Midbrain (tissue), 1 donor: ENCODE results near the gene CGNL1.

Source experiments
- DNase-seq: peaks from one replicate; lab custom pipeline; 2025; lab: John Stamatoyannopoulos, UW

CGNL1 gene

DNA sequence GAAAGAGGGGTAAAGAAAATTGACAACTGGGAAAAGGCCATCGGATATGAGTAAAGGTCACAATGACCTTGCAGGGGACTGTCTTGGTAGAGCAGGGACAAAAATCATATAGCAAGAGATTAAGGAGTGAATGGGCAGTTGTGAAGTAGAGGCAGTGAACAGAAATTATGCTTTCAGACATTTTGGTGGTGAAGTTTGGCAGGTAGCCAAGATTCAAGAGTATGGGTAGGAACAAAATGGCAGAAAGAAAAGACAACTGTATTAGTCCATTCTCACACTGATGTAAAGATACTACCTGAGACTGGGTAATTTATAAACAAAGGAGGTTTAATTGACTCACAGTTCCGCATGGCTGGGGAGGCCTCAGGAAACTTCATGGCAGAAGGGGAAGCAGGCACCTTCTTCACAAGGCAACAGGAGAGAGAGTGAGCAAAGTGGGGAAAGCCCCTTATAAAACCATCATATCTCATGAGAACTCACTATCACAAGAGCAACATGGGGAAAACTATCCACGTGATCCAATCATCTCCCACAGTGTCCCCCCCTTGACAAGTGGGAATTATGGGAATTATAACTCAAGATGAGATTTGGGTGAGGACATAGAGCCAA, 84.0 kb downstream of the CGNL1 start:
- no peak for DNase-seq

DNA sequence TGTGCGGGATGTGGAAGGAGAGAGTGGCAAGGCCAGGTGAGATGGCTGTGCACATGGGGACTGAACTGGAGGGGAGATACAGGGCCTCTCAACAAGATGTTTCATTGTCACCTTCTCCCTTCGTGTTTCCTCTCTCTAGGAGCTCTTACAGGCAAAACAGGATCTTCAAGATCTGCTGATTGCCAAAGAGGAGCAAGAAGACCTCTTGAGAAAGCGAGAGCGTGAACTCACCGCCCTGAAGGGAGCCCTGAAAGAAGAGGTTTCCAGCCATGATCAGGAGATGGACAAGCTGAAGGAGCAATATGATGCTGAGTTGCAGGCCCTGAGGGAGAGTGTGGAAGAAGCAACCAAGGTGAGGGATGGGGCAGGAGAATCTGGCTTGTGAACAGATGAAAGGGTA, 85.2 kb downstream of the CGNL1 start:
- no peak for DNase-seq

DNA sequence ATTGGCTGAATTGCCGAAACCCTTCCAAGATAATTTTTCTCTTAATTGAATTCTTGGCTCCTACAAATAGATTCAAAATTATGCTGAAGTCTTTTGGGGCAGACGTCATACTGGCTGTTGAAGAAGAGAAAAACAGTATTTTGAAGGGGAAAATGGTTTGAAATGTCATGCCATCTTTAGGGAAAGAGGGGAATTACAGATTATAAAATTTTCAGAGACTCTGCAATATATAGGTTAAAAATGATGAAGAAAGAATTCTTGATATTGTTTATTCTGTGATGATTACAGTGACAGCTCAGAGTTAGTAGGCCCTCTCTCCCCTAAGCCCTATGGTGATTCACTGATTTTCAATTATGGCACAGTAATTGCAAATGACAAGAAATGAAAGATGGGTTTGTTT, 86.1 kb downstream of the CGNL1 start:
- peak; percentile 14 for DNase-seq

DNA sequence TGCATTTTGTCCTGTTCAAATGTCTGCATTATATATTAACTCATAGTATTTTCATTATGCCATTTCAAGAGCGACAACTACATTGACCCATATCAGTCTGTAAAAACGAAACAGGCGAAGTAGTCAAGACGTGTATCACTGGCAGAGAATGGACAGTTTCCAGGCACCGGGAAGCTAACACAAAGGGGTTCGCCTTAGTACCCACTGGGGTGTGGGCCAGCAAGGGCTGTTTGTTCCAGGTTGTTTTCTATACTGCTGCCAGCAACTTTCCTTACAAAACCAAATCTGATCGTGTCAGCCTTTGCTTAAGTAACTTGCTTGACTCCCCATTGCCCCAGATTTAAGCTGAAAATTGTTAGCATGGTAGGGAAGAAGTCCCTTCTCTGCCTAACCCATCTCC, 87.1 kb downstream of the CGNL1 start:
- DNase-seq = peak; percentile 46

DNA sequence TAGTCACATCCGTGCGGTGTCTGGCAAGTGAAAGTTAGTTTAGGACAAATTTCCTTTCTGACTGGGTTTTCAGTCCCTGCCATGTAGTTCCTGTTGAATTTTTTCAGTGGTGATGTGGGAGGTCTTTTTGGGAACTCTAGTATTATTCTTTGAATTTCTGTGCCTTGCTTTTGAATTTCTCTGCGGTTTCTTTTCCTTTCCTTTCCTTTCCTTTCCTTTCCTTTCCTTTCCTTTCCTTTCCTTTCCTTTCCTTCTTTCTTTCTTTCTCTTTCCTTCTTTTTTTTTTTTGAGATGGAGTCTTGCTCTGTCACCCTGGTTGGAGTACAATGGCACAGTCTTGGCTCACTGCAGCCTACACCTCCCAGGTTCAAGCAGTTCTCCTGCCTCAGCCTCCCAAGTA, 88.2 kb downstream of the CGNL1 start:
- no peak for DNase-seq

DNA sequence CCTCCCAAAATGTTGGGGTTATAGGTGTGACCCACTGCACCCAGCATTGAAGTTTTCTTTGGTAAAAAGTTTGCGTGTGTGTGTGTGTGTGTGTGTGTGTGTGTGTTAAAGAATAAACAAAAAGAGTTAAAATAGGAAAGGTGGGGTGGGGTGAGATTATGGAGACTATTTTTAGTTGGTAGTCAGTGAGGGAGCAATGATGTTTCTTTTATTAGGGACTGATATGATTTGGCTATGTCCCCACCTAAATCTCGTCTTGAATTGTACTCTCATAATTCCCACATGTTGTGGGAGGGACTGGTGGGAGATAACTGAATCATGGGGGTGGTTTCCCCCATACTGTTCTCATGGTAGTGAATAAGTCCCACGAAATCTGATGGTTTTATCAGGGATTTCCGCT, 92.2 kb downstream of the CGNL1 start:
- DNase-seq = no peak

DNA sequence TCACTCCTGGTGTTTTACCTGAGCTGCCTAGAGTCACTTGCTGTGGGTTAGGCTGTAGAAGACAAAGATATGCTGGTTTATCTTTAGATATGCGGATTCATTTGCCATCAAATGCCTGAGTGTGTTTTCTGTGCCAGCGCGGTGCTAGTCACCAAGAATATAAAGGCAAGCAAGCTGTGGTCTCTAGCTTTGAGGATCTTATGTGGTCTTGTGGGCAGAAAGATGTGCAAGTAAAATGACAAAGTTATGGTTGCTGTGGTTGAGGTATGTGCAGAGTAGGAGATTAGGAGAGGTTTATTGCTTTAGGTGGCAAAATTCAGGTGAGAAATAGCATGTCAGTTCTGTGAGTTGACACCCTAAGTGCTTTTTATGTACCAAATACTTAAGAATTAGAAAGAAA, 94.2 kb downstream of the CGNL1 start:
- no peak for DNase-seq

DNA sequence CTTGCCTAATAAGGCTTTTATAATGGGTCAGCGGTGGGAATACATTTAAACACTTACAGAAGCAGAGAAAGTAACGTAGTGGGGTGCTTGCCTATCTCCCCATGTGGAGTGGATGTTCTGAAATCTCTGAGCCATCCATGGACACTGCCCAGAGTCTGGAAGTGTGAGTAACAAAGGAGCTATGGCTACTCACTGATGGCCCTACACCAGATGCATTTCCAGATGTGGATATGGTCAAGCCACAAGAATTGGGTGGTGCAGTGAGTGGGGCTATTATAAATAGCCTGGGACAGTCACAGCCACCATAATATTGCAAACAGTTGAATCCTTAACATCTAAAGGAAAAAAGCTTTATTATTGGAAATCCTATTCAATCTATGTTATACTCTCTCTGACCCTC, 96.6 kb downstream of the CGNL1 start:
- no peak for DNase-seq

DNA sequence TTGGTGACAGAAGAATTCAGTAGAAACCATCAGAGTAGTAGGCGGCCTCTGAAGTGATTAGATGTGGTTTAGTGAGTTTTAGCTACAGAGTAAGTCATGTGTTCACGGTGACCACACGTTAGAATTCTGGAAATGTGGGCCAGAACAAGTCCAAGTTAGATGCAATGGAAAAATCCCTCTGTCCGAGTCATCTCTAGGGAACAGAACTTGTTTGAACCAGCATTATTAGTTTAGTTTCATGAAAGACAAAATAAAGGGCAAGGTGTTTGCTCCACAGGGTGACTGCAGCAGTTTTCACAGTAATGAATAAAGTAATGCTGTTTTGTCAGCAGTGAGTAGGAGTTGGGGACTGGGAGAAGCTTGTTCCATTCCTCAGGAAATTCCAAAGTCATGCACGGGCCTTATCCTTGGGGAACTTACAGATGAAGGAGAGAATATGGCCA, 100.2 kb downstream of the CGNL1 start:
- no peak for DNase-seq

DNA sequence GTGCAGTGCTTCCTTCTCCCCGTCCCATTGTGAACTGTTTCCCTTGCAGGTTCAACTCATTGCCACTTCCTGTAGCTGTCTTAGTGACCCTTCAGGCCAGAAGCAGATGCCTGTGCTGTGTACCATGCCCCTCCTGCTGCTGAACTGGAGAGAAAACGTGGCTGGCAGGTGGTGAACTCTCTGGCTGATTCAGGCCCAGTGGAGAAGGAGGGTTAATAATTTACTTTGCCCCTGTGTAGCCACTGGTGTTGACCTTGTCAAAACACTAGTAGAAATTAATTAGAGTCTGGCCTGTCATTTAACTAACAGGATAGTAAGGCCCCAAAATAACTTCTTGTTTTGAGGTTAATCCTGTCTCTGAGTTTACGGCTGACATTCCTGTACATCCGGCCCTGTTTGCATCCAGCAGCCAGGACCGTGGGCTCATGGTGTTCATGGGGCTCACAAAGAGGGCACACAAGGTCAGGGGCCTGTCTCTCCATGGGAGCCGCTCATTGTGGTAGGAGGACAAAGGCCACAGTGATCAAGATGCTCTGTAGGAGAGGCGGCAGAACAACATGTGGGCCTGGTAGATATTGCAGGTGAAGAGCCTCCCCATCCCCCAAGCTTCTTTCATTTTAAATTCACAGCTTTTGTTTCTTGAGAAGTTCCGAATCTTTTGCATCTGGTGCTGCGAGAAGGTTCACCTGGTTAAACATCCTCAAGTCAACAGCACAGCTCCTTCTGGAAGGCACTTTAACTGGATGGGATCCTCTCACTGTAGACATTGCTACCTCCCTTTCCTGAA, 101.6 kb downstream of the CGNL1 start:
- no peak for DNase-seq

DNA sequence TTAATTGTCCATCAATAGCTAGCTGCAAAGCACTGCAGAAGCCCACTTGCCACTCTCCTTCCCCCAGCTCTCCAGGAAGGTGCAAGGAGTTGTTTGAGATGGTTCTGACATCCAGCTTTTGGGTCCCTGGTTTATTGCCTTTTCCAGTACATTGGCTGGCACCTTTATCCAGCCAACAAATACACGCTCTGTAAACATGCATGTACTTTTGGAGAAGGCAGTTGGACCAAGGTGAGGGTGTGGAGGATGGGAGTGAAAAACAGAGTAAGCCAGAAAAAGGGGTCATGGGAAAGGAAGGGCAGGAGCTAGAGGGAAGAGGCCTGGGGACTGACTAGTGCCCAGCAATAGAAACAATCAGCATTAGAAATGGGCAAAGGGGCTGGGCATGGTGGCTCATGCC, 102.7 kb downstream of the CGNL1 start:
- DNase-seq = no peak

DNA sequence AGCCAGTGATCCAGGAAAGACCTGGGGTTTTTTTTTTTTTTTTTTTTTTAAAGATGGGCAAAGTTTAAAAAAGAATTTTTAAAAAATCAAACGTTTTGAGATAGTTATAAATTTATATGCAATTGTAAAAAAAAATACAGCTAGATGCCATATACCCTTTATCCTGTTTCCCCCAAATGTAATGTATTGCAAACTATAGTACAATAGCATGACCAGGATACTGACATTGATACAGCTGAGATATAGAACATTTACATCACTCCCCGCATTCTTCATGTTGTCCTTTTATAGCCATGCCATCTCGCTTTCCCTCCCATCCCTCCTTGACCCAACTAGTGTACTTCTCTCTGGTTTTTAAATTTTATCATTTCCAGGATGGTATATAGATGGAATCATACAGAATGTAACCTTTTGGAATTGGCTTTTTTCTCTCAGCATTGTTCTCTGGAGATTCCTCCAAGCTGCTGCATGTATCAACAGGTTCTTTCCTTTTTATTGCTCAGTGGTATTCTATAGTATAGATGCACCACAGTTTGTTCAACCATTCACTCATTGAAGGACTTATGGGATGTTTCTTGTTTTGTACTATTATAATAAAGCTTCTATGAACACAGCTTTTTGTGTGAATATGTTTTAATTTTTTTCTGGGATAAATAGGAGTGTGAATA, 104.9 kb downstream of the CGNL1 start:
- no peak for DNase-seq

DNA sequence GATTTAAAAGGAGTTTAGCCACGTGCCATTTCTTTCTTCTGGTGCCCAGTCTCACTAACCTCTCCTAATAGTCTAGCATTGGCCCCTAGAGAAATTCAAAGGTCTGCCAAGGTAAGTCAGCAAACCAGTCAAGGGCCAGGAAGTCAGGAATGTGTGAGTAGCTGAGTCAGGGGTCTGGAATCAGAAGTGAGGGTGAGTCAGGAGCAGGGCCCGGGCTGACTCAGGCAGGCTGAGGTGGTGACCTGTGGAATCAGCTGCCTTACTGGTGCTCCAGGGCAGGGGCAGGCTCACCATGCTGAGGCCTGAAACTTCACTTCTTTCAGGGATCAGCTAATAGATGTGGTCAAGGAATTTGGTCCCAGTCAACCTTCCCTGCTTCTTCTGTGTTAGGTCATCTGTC, 109.6 kb downstream of the CGNL1 start:
- DNase-seq = no peak

DNA sequence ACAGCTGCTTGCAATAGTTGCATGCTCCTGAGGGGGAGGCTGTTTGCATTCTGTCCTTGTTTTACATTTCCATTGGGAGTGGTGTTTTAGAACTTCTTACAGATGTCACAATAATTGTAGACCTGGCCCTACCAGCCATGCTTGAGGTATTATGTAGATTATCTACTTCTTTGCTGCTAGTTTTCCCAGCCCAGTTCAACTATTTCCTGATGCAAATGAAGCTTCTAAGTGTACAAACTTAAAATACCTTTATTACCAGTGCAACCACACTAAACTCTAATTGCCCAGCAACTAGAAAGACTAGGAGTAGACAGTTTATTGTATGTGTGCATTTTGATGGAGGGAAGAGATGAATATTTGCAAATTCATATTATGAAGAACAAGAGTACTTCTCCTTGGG, 110.5 kb downstream of the CGNL1 start:
- no peak for DNase-seq

DNA sequence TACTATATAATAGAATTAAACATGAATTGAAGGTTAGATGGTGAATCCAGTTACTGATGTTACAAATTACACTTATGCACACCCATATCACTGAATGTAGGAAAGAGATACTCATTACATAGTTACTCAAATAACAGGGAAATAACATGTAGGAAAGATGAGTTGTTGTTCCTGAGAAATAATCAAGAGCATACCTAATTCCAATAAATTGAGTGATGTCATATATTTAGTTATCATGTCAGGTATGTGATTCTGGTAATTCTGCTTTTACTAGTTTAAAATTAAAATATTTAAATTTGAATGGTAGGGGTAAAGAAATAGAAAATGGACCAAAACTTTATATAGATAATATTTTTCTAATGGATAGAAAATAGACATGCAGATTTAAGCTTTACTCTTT, 112.8 kb downstream of the CGNL1 start:
- DNase-seq = no peak

DNA sequence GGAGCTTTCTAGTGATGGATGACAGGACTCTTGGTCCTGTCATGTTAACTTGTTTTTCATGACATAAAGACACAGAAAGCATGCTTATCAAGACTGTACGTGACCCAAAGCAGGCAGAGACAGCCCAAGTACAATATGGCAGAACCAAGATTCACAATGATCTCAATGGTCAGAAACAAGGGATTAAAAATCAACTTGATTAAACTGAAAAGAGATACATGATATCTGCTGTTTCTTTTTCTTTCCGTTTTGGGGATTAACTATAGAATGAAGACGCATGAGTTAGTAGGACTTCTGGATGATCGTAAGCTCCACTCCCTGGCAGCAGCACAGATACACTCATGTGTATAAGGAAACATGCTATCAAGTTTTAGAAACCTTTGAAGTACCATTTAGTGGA, 117.0 kb downstream of the CGNL1 start:
- DNase-seq = no peak

DNA sequence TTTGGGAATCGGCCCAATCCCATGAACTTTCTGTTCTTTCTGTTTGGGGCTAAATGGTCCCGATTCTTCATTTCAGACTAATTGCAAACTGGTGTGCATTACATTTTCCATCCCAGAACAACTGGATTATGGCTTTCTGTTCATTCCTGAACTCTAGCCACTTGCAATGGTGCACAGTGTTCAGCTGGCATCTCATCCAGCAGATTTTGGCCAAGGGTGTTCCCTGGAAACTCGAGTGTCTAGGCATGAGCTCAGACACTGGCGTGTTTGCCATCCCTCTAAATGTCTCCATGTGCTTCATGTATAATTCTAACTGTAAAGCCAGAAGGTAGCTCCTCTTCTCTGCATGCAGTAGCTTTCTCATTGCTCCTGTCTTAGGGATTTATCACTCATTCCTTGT, 118.3 kb downstream of the CGNL1 start:
- DNase-seq = no peak

DNA sequence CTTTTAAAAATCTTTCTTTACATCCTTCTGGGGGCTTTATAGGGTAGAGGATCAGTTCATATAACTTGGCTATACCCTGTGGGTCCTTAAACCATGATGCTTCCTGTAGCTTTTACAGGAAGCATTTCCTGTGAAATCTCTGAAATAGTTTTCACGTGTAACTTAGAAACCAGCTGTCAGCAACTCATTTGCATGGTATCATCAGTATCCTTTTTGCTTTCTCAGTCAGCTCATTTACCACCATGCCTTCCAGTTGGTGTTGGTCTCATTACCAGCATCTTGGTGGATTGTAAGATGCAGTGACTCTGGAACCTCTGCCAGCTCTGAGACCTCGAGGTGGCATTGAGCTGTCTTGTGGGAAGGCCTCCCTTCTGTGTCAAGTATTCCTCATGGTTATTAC, 118.7 kb downstream of the CGNL1 start:
- no peak for DNase-seq

DNA sequence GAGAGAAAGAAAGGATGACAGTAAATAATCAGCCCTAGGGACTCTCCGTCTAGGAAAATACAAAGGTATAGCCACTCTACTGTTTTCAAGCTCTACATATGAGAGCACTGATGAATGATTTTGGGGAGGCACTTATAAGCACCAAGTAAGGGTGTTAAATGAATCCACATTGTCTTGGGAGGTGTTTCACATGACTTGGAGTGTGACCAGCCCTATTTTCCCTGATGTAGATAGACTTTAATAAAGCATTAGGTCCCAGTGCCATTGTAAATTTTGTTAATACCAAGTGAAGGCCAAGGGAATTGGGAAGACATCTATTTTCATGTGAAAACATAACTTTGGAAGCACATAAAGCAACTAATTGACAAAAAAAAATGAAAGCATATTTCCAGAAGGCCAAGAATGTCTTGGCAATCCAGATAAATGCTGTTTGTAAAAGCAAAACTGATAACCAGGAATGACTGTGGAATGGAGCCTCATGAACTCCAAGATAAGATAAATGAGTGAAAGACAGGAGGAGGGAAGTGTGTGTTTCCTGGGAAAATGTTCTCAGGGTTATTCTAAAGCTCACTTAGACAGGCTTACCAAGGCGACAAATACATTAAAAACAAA, 119.4 kb downstream of the CGNL1 start:
- DNase-seq = no peak

DNA sequence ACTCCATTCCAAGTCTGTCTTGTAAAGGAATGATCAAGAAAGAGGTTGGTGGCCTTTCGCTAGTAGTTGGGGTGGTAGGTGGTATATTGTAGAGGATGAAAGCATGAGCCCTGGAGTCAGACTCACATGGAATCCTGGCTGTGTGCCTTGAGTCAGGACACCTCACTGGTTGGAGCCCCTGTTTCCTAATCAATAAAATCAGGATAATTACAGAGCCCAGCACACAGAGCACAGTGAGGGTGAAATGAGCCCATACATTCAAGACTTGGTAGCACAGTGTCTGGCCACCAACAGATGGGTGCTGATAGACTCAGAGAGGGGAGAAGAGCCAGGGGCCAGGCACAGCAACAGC, 120.3 kb downstream of the CGNL1 start:
- no peak for DNase-seq

DNA sequence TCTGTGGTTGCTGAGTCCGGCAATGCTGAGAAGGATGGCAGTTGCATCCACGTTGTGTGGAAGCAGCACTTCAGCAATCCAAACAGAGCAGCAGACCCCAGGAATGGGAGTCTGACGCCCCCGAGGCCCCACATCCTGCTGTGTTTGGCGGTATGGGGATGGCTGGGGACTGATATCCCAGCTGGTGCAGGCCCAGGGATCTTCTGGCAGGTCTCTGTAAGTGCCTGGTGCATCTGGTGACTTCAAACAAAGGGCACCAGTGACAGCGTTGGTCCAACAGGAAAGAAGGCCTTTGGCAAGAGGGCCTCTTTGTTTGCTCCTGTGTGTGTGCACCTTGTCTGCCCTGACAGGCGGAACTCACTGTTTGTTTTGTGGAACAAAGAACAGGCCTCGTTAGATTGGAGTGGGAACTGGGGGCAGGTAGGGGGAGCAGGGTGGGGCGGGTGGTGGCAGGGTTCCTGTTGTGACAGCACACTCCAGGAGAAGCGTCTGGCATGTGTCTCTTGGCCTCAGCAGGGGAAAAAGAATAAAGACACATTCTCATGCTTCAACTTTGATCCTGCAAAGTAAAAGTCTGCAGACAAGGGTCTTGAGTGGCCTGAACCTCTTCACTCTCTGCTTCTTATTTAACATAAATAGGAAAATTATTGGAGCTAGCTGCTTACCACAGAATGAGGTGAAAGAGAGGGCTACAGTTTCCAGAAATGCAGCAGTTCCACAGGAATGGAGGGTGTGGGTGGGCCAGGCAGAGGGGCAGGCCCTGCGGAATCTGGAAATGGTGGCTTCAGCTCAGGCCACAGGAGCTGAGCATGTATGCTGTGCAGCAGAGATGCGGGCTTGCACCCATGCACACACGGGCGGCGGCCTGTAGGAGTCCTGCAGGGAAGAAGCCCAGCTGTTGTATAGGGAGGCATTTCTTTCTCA, 120.9 kb downstream of the CGNL1 start:
- no peak for DNase-seq

DNA sequence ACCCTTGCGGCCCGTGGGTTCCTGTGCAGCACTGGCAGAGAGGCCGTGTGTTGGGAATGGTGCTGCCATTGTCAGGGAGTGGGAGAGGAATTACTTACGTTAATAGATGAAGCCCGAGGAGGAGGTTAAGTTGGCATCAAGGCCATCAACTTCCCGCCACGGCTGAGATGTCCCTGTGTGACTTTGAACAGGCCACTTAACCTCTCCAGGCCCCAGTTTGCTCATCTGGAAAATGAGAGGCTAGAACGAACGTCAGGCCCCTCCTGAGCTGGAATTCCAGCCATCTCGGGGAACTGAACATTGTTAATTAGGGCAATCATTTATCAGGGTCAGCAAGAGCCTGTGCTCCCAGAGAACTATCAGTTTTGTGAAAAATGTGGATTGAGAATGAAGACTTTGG, 124.0 kb downstream of the CGNL1 start:
- DNase-seq = no peak
